ENCODE results near the gene AKT3. TPM values are rescaled to one million over a fixed set of nuclear protein-coding genes. Genes with fewer than 3 reads are reported as not detected.
"Not testable (repeated sequence)": the region's sequence is repeated elsewhere in the genome, so short reads cannot be mapped to it uniquely, and the experiment has no call there.

Gene AKT3
- total RNA-seq, 2 experiments from 2014 or later = 36.9 to 38.7 TPM

DNA sequence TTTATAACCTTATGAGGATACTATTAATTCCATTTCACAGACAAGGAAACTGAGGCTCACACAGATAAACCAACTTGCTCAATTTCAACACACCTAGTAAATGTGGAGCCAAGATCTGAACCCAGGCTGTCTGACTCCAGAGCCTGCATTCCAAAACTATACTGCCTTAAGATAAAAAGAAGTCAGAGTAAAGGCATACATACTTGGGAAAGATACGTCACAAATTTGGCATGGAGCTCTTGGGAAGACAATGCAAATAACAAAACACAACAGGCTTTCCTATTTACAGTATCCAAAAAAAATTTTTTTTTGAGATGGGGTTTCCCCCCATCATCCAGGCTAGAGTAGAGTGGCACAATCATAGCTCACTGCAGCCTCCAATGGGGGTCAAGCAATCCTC, 5.9 kb downstream of the AKT3 start:
- ChIA-PET POLR2A (no interaction called here), CTCF (no interaction called here)

DNA sequence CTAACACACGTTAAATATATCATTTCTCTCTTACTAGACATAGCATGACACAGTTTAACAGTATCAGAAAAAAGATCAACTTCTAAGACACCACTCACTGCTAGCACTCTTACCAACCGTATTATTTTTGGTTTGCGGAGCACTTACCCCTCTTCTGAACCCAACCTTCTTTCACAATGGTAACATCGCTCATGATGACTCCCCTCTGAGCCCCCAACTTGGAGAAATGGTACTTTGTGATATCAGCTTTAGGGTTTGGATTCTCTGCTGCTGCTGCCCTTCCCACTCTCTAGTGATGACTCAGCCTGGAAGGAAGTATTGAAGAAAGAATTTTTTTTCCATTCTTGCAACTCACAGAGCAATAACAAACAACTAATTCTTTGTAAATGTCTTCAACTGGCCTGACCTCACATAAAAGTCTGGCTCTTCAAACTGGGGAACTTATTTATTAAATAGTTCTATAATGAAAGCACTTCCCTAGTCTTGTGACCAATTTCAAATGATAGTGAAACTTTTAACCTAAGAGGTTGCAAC, 7.0 kb downstream of the AKT3 start:
- ChIA-PET CTCF (no interaction called here), POLR2A (no interaction called here)

DNA sequence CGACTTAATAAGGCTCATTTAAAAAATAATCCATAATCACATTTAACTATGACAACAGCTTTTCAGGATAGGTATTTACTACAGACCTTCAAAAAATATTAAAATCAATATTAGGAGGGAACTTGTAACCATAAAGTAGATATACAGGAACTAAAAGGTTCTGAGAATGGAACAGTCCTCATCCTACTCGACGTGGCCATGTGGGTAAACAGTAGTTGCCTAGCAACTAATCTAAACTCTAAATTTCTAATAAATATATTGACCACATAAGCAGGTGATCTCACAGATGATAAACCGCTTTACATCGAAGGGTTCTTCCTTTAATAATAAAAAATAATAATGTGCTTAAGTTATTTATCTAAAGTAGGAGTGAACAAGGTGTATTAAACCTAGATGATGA, 7.9 kb downstream of the AKT3 start:
- CTCF ChIA-PET = no interaction called here
- POLR2A ChIA-PET = no interaction called here

- ChIA-PET POLR2A (no interaction called here), CTCF (no interaction called here)
These were observed 8.5 kb downstream of the AKT3 start for GRCh38 chr1:243841507-243841906.

DNA sequence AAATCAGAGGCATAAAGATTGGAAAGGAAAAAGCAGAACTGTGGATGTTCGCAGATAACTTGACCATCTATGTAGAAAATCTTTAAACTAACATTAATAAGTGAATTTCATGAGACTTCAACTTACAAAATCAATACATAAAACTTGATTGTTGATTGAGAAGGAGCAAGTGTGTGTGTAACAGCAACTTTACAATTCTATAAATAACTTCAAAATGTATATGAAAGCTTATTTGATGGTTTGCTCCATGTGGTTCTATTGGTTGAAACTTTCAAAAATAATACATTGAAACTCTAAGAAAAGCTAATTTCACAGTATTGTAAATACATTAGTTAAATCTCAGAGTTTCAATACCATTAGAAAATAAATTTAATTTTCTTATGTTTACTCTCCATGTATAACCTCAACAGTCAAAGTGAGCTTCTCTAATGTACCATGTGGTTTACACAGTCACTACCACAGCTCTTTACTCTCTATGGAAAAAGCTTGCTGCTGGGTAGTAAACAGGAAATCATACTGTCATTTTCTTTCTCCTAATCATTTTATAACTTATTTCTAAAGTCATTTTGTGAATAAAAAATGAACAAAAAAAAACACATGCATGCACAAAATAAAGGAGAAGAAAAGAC, 12.0 kb downstream of the AKT3 start:
- ChIA-PET CTCF (no interaction called here), POLR2A (interaction anchor here (1.2 kb wide), 2 partner anchors 11 to 12 kb away, joined by 5 to 6 read pairs; partner anchors contain the start of gene AKT3)

- ChIA-PET POLR2A (no interaction called here), CTCF (no interaction called here)
These were observed 15.9 kb downstream of the AKT3 start for GRCh38 chr1:243834130-243834529.

DNA sequence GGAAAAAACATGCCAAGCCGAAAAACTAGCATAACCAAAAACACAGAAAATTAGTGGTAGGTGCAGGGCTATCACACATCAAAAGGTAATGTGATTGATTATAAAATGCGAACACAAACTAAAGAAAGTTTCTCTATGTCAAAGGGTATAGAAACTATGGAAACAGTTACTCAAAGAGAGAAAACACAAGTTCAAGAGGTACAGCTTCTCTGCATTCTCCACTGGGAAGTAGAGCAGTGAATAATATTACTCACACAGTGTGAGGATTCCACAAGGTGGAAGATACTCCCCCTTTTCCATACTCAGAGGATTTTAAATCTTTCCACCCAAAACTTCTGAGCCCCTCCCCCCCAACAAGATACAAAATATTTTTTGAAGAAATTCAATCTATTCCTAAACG, 18.6 kb downstream of the AKT3 start:
- POLR2A ChIA-PET = no interaction called here
- CTCF ChIA-PET = no interaction called here

GRCh38 chr1:243827206-243827605, 22.8 kb downstream of the AKT3 start:
- ChIA-PET POLR2A (no interaction called here), CTCF (no interaction called here)

- POLR2A ChIA-PET, CTCF ChIA-PET: not testable (repeated sequence)
These were observed 25.1 kb downstream of the AKT3 start for GRCh38 chr1:243824907-243825306.

GRCh38 chr1:243821177-243821680, 28.8 kb downstream of the AKT3 start:
- CTCF ChIA-PET = no interaction called here
- POLR2A ChIA-PET = no interaction called here

DNA sequence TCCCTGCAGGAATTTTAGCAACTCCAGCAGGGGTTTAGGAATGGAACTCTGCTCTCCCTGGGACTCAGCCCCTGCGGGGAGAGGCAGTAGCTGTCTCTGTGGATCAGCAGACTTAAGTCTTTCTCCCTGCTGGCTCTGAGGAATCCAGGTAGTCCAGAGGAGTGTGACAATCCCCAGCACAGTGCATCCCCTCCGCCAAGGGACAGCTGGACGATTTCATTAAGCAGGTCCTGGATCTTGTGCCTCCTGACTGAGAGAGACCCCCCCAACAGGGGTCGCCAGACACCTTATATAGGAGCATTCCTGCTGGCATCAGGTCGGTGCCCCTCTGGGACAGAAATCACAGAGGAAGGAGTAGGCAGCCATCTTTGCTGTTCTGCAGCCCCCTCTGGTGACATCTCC, 30.6 kb downstream of the AKT3 start:
- ChIA-PET CTCF (no interaction called here), POLR2A (no interaction called here)

GRCh38 chr1:243818978-243819377, 31.1 kb downstream of the AKT3 start:
- POLR2A ChIA-PET = no interaction called here

DNA sequence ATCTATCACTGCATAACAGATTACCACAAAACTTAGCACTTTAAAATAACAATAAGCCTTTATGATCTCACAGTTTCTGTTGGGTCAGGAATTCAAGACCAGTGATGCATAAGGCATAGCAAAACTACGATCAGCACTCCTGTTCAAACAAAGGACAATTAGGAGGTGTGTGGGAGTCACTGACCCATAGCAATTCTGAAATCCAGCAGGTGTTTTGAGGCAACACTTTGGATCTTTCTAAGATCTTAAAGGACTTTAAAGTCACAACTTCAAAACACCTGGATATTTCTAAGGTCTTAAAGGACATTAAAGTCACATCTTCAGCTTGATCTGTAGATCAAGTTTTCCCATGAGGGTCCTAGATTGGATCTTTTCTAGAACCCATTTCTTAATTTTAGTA, 35.3 kb downstream of the AKT3 start:
- ChIA-PET CTCF (no interaction called here), POLR2A (interaction anchor here (0.8 kb wide), 1 partner anchor 9 kb away, joined by 3 read pairs; no protein-coding TSS in a partner anchor)

More at GRCh38 chr1:243818978-243819377, 31.1 kb downstream of the AKT3 start:
- CTCF ChIA-PET = no interaction called here

DNA sequence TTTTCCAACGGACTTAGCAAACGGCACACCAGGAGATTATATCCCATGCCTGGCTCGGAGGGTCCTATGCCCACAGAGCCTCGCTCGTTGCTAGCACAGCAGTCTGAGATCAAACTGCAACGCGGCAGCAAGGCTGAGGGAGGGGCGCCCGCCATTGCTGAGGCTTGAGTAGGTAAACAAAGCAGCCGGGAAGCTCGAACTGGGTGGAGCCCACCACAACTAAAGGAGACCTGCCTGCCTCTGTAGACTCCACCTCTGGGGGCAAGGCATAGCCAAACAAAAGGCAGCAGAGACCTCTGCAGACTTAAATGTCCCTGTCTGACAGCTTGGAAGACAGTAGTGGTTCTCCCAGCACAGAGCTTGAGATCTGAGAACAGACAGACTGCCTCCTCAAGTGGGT, 42.7 kb downstream of the AKT3 start:
- POLR2A ChIA-PET, CTCF ChIA-PET: not testable (repeated sequence)

GRCh38 chr1:243806310-243806709, 43.7 kb downstream of the AKT3 start:
- ChIA-PET CTCF (no interaction called here), POLR2A (interaction anchor here (0.5 kb wide), 1 partner anchor 9 kb away, joined by 3 read pairs; no protein-coding TSS in a partner anchor)

GRCh38 chr1:243802736-243803135, 47.3 kb downstream of the AKT3 start:
- CTCF ChIA-PET = interaction anchor here (0.5 to 1.0 kb wide), 2 partner anchors 9 to 17 kb away, joined by 3 to 4 read pairs; no protein-coding TSS in a partner anchor
- POLR2A ChIA-PET = interaction anchor here (0.5 kb wide), 1 partner anchor 51 kb away, joined by 11 read pairs; no protein-coding TSS in a partner anchor

DNA sequence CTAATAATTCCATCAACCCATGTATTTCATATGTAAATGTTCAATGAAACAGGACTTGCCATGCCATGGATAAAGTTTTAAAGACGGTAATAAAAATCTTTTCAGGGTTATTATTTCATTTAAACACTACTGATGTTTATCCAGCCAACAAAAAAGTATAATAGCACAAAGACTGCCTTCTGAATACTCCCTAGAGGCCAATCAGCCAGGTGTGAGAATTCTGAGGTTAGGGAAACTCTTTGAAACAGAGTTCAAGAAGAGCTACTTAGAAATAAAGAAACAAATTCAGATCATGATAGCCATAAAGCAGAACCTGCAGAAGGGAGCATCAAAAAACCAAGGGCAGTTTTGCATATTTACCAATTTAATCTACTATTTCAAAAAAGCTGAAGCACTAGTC, 48.7 kb downstream of the AKT3 start:
- POLR2A ChIA-PET = interaction anchor here (0.5 kb wide), 1 partner anchor 47 kb away, joined by 3 read pairs; no protein-coding TSS in a partner anchor
- CTCF ChIA-PET = no interaction called here

- ChIA-PET POLR2A (no interaction called here), CTCF (no interaction called here)
These were observed 50.1 kb downstream of the AKT3 start for GRCh38 chr1:243799908-243800307.

- ChIA-PET POLR2A (interaction anchor here (0.6 kb wide), 1 partner anchor 207 kb away, joined by 5 read pairs; no protein-coding TSS in a partner anchor), CTCF (no interaction called here)
These were observed 51.3 kb downstream of the AKT3 start for GRCh38 chr1:243798726-243799125.

- POLR2A ChIA-PET = no interaction called here
- CTCF ChIA-PET = interaction anchor here (0.6 to 0.7 kb wide), 2 partner anchors 11 to 275 kb away, joined by 3 to 5 read pairs; no protein-coding TSS in a partner anchor
These were observed 54.0 kb downstream of the AKT3 start for GRCh38 chr1:243796016-243796415.

DNA sequence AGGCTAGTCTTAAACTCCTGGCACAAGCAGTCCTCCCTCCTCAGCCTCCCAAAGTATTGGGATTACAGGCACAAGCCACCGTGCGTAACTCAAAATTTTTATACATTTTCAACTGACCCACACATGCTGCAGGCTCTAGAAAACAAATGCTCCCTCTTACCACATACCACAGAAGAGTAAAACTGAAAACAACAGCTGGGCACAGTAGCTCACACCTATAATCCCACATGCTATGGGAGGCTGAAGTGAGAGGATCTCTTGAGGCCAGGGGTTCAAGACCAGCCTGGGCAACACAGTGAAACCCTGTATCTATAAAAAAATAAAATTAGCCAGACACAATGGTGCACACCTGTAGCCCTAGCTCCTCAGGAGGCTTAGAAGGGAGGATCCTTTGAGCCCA, 56.7 kb downstream of the AKT3 start:
- CTCF ChIA-PET = interaction anchor here (1.5 kb wide), 1 partner anchor 9 kb away, joined by 4 read pairs; no protein-coding TSS in a partner anchor
- POLR2A ChIA-PET = interaction anchor here (0.5 kb wide), 1 partner anchor 526 kb away, joined by 3 read pairs; no protein-coding TSS in a partner anchor
